Sigmoid colon (tissue), 7 donors: Measurements from ENCODE around the gene SMARCD1. TPM values are rescaled to one million over a fixed set of nuclear protein-coding genes. Genes with fewer than 3 reads are reported as not detected.

ENCODE experiments used
- DNase-seq: peaks from one replicate; pipeline ENCODE4 v3.0.0-alpha.2; 2019
- H3K27ac ChIP-seq, 4 donors: fragments of 200-600 bp; sonication (generic); one replicate each; pipeline ENCODE4 v1.5.1; 2016 to 2019; ENCODE audit warnings: mild to moderate bottlenecking in 1 of 4
- H3K27me3 ChIP-seq, 3 donors: fragments of 200-600 bp; sonication (generic); one replicate each; pipeline ENCODE4 v1.5.1; 2019; ENCODE audit warnings: mild to moderate bottlenecking in 1 of 3
- H3K36me3 ChIP-seq, 4 donors: fragments of 200-600 bp; sonication (generic); one replicate each; pipeline ENCODE4 v1.5.1; 2016 to 2019
- H3K4me1 ChIP-seq, 4 donors: fragments of 200-600 bp; sonication (generic); one replicate each; pipeline ENCODE4 v1.5.1; 2017 to 2019
- H3K4me3 ChIP-seq, 4 donors: fragments of 200-600 bp; sonication (generic); one replicate each; pipeline ENCODE4 v1.5.1; 2017 to 2019; ENCODE audit warnings: mild to moderate bottlenecking in 2 of 4, moderate library complexity in 1 of 4
- H3K9me3 ChIP-seq, 4 donors: fragments of 200-600 bp in 3 of 4; sonication (generic) in 3 of 4; one replicate each; pipeline versions ENCODE4 v1.5.1 to v1.6.1; 2013 to 2019
- EP300 ChIP-seq, 4 donors: sonication (generic); formaldehyde crosslinking; IDR thresholded peaks; one replicate each; pipeline ENCODE4 v1.6.1; 2017; ENCODE audit warnings: antibody characterized with exemption in 4 of 4
- POLR2A ChIP-seq, 2 donors: fragments of 450-650 bp; IDR thresholded peaks; one replicate each; pipeline ENCODE4 v1.6.1; 2016; ENCODE audit warnings: antibody characterized with exemption in 2 of 2, mild to moderate bottlenecking in 2 of 2, moderate library complexity in 2 of 2
- POLR2AphosphoS5 ChIP-seq, 4 donors: sonication (generic); formaldehyde crosslinking; IDR thresholded peaks; one replicate each; pipeline ENCODE4 v1.6.1; 2017; ENCODE audit warnings: antibody characterized with exemption in 4 of 4
- WGBS, 2 donors: extraction: QIAGEN DNeasy Blood & Tissue Kit; methylation state at CpG; one replicate each; pipeline ENCODE4 v1.1.7; 2013; 5-methylcytosine and 5-hydroxymethylcytosine counted together
- intact Hi-C: fragments of 100-400 bp; cut with DNase I; formaldehyde crosslinking; loops from one replicate; pipeline ENCODE4 v1.15.1; 2023
- polyA plus RNA-seq, 3 donors: library from polyadenylated mRNA; stranded (reverse); fragments of 200-250 nt; gene quantifications; one replicate each; pipeline ENCODE4 v1.2.3, GENCODE V29; 2013
- total RNA-seq, 4 donors: library from RNA; depleted of rRNA; stranded (reverse); fragments of >200 nt; gene quantifications; one replicate each; pipeline ENCODE4 v1.1.0, GENCODE V29; 2016
- TF ChIP-seq, protein P1 (sequence below), 4 experiments: fragments of 450-650 bp in 3 of 4; fragments of 200-600 bp in 1 of 4; IDR thresholded peaks; one replicate each; pipeline ENCODE4 v1.5.1; 2016 to 2019; ENCODE audit warnings: antibody characterized with exemption in 4 of 4, mild to moderate bottlenecking in 3 of 4, moderate library complexity in 2 of 4
- donor health status: healthy with polysubstance abuse.
- donor health status: Bipolar disorder and iron deficiency.
- donor health status: healthy.

SMARCD1 gene
- total and polyA plus RNA-seq, 7 donors, result 16.0 to 64.8 (median 26.4) TPM

DNA sequence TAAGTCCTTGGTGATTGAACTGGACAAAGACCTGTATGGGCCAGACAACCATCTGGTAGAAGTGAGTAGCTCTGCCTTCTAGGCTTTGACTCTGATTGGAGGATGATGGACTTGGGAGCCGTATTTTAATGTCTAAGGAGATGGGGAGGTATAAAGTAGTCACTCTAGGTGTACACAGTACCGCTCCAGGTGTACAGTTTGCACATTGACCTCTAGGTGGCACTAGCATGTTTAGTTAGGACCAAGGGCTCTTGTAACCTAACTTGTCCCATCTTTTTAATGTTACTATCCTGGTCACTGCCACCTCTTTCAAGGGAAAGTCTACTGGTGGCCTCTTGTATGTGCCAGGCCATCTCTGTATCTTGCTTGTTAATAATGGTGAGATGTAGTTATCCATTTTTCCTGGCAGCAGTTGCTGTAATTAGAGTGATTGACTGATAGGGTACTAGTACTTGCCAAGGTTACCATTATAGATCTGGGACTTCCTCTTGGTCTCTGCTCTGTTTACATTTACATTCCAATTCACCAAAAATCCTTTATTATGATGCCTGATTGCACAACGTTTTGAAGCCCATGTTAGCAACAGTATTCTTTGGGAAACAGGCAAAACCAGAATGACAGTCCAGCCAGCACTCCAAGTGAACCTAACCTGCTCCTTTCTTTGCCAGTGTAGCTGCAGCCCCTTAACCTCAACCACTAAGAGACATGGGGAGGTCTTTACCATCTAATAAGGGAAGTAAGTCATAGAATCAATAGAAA, 3.6 kb downstream of the SMARCD1 start:
- Histone ChIP-seq H3K4me1 (peaks cover 0 to 24% (median 11%) of the 10 kb centered on the region in 4 donors), H3K4me3 (no peak overlapping the region), H3K9me3 (no peaks in the 10 kb centered on the region), H3K36me3 (peaks cover 18 to 73% (median 63%) of the 10 kb centered on the region in 4 donors), H3K27me3 (no peaks in the 10 kb centered on the region), H3K27ac (no peak overlapping the region)
- TF ChIP-seq POLR2A (IDR thresholded peaks at IDR 0.05), result no peak
- TF ChIP-seq, protein P1, sequence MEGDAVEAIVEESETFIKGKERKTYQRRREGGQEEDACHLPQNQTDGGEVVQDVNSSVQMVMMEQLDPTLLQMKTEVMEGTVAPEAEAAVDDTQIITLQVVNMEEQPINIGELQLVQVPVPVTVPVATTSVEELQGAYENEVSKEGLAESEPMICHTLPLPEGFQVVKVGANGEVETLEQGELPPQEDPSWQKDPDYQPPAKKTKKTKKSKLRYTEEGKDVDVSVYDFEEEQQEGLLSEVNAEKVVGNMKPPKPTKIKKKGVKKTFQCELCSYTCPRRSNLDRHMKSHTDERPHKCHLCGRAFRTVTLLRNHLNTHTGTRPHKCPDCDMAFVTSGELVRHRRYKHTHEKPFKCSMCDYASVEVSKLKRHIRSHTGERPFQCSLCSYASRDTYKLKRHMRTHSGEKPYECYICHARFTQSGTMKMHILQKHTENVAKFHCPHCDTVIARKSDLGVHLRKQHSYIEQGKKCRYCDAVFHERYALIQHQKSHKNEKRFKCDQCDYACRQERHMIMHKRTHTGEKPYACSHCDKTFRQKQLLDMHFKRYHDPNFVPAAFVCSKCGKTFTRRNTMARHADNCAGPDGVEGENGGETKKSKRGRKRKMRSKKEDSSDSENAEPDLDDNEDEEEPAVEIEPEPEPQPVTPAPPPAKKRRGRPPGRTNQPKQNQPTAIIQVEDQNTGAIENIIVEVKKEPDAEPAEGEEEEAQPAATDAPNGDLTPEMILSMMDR (IDR thresholded peaks at IDR 0.05), result peak; percentile 36 to 72 (median 64)
- no peak for DNase-seq
- intact Hi-C loops, result no loop called here
- WGBS, 2 donors, result 9 to 35% methylated on average over 3 of the region's 3 CpGs

DNA sequence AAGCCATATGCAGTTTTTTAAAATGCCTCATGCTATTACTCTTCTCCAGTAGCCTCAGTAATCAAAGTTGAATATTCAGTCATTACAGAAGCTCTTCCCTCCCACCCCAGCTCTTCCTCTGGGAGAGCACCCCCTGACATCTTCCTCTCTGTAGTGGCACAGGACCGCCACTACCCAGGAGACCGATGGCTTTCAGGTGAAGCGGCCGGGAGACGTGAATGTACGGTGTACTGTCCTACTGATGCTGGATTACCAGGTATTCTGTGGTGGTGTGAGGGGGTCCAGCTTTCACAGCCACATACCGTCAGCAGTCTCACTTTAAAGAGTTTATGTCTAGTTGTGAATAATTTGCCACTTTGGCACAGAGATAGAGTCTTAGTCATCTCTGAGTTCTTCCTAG, 4.6 kb downstream of the SMARCD1 start:
- no peaks in the 10 kb centered on the region for H3K27me3 ChIP-seq
- TF ChIP-seq EP300 (IDR thresholded peaks at IDR 0.05) (no peak), POLR2AphosphoS5 (IDR thresholded peaks at IDR 0.05) (no peak), POLR2A (IDR thresholded peaks at IDR 0.05) (no peak)
- TF ChIP-seq, protein P1 (IDR thresholded peaks at IDR 0.05), result no peak
- peaks cover 18 to 82% (median 73%) of the 10 kb centered on the region in 4 donors for H3K36me3 ChIP-seq
- no peaks in the 10 kb centered on the region for H3K9me3 ChIP-seq
- H3K27ac ChIP-seq, result no peak overlapping the region
- peaks cover 0 to 17% (median 8%) of the 10 kb centered on the region in 4 donors for H3K4me1 ChIP-seq
- WGBS, 2 donors, result 97 to 98% methylated on average over 7 of the region's 7 CpGs
- H3K4me3 ChIP-seq, result no peak overlapping the region
- intact Hi-C loops, result no loop called here
- DNase-seq, result no peak

DNA sequence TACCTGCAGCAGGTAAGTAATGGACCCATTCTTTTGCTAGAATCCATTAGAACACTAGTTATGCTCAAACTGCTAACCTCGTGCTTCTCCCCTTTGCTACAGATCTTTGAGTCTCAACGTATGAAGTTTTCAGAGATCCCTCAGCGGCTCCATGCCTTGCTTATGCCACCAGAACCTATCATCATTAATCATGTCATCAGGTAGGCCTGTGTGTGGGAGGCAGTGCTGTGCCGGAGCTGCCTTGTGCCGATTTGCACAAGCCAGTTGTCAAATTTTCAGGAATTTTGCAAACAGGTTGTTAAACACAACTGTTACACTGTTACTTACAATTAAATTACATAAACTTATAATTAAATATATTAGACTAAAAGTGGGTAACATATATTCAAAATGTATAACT, 5.2 kb downstream of the SMARCD1 start:
- H3K27ac ChIP-seq, result no peak overlapping the region
- TF ChIP-seq, protein P1 (IDR thresholded peaks at IDR 0.05), result no peak
- TF ChIP-seq POLR2AphosphoS5 (IDR thresholded peaks at IDR 0.05), result no peak
- no peak for TF ChIP-seq EP300 (IDR thresholded peaks at IDR 0.05)
- TF ChIP-seq POLR2A (IDR thresholded peaks at IDR 0.05), result no peak
- no peak overlapping the region for H3K4me3 ChIP-seq
- 95 to 96% methylated on average over 5 of the region's 5 CpGs for WGBS, 2 donors
- no peaks in the 10 kb centered on the region for H3K9me3 ChIP-seq
- peaks cover 0 to 17% (median 8%) of the 10 kb centered on the region in 4 donors for H3K4me1 ChIP-seq
- DNase-seq, result no peak
- no peaks in the 10 kb centered on the region for H3K27me3 ChIP-seq
- intact Hi-C loops, result no loop called here
- peaks cover 18 to 89% (median 79%) of the 10 kb centered on the region in 4 donors for H3K36me3 ChIP-seq

DNA sequence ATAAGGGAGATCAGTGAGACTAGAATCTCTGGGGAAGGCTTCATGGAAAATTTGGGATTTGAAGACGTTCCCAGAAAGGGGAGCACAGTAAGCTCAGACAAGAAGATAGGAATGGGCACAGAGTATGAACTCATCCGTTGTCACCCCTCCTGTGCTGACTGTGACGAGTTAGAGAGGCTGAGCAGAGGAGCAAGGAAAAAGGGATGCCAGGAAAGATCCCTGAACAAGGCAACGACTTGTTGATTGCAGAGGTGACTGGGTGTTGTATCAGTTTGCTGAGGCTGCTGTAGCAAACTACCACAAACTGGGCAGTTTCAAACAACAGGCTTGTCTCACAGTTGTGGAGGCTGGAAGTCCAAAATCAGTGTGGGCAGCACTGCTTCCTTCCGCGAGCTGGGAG, 12.8 kb downstream of the SMARCD1 start:
- intact Hi-C loops, result no loop called here
- Histone ChIP-seq H3K4me3 (no peak overlapping the region), H3K36me3 (peaks cover 21 to 76% (median 62%) of the 10 kb centered on the region in 4 donors), H3K27ac (no peak overlapping the region), H3K27me3 (no peaks in the 10 kb centered on the region), H3K4me1 (no peaks in the 10 kb centered on the region), H3K9me3 (no peaks in the 10 kb centered on the region)
- 92 to 93% methylated on average over 6 of the region's 6 CpGs for WGBS, 2 donors
- TF ChIP-seq POLR2AphosphoS5 (IDR thresholded peaks at IDR 0.05) (no peak), EP300 (IDR thresholded peaks at IDR 0.05) (no peak), POLR2A (IDR thresholded peaks at IDR 0.05) (no peak)
- TF ChIP-seq, protein P1 (IDR thresholded peaks at IDR 0.05), result no peak
- no peak for DNase-seq
